H1 (cell line): ENCODE results near the gene TMOD4. TPM values are rescaled to one million over a fixed set of nuclear protein-coding genes. Genes with fewer than 3 reads are reported as not detected.

Source experiments
- CTCF ChIA-PET: fragments of 300-600 bp; sonication (Branson Sonifier 250); formaldehyde crosslinking; loops from one replicate; lab custom pipeline; 2021; ENCODE audit not compliant: partially characterized antibody; lab: Charles Lee
- POLR2A ChIA-PET: fragments of 300-600 bp; sonication (Branson Sonifier 250); formaldehyde crosslinking; loops from one replicate; lab custom pipeline; 2021; ENCODE audit warnings: inconsistent platforms; ENCODE audit not compliant: partially characterized antibody; lab: Charles Lee
- DNase-seq, 2 experiments: peaks; one replicate each; pipeline versions ENCODE4 v3.0.0 to v3.0.0-alpha.2; 2010 to 2022; ENCODE audit warnings: low spot score in 2 of 2, low read depth in 1 of 2, mixed read lengths in 1 of 2
- FAIRE-seq: peaks from 2 replicates; lab custom pipeline; 2011; peaks lifted over from hg19 to GRCh38; lab: Jason Lieb, UNC
- H2AFZ ChIP-seq: 2 replicates; pipeline ENCODE4 v1.8.1; 2012; ENCODE audit warnings: low read length, inconsistent platforms
- H2AK5ac ChIP-seq: 2 replicates; pipeline ENCODE4 v1.6.1; 2013; ENCODE audit warnings: low read depth, low read length
- H2BK120ac ChIP-seq: replicated peaks from 2 replicates; pipeline ENCODE3; 2013; ENCODE audit warnings: low read depth, low read length, inconsistent platforms
- H2BK12ac ChIP-seq: 2 replicates; pipeline ENCODE4 v1.6.1; 2013; ENCODE audit warnings: low read depth, low read length
- H2BK15ac ChIP-seq: 2 replicates; pipeline ENCODE4 v1.6.1; 2013; ENCODE audit warnings: low read length
- H2BK20ac ChIP-seq: 2 replicates; pipeline ENCODE4 v1.6.1; 2013; ENCODE audit warnings: low read length
- H2BK5ac ChIP-seq: 2 replicates; pipeline ENCODE4 v1.6.1; 2013; ENCODE audit warnings: low read depth, low read length
- H3K14ac ChIP-seq: 2 replicates; pipeline ENCODE4 v1.6.1; 2013; ENCODE audit warnings: inconsistent platforms; ENCODE audit not compliant: insufficient read length
- H3K18ac ChIP-seq: 2 replicates; pipeline ENCODE4 v1.6.1; 2013; ENCODE audit warnings: low read length; ENCODE audit errors: extremely low read depth
- H3K23ac ChIP-seq: 2 replicates; pipeline ENCODE4 v1.6.1; 2013; ENCODE audit warnings: inconsistent platforms; ENCODE audit not compliant: insufficient read length
- H3K23me2 ChIP-seq: 2 replicates; pipeline ENCODE4 v1.6.1; 2013; ENCODE audit warnings: low read depth, low read length
- H3K27ac ChIP-seq: 2 replicates; pipeline ENCODE4 v1.6.1; 2011; ENCODE audit warnings: low read depth, low read length, inconsistent platforms
- H3K27me3 ChIP-seq, 4 experiments: replicated peaks in 1 of 4; 1 replicate in 1 of 4; 2 replicates in 3 of 4; pipeline versions ENCODE4 v1.6.1 to v1.8.1; 2011 to 2013; ENCODE audit warnings: low read length in 3 of 4, mild to moderate bottlenecking in 3 of 4, inconsistent platforms in 2 of 4, mixed read lengths in 2 of 4, moderate library complexity in 1 of 4; ENCODE audit not compliant: control insufficient read depth in 3 of 4, insufficient read depth in 3 of 4; ENCODE audit errors: extremely low read depth in 1 of 4
- H3K36me3 ChIP-seq, 4 experiments: 2 replicates each; pipeline versions ENCODE4 v1.6.1 to v1.8.1; 2011 to 2013; ENCODE audit warnings: mild to moderate bottlenecking in 4 of 4, low read length in 3 of 4, moderate library complexity in 2 of 4, control low read depth in 1 of 4, inconsistent platforms in 1 of 4; ENCODE audit not compliant: insufficient read depth in 4 of 4, control insufficient read depth in 2 of 4
- H3K4ac ChIP-seq: replicated peaks from 2 replicates; pipeline ENCODE3; 2013; ENCODE audit warnings: low read length, low read depth, mixed read lengths, inconsistent platforms; ENCODE audit not compliant: insufficient read length
- H3K4me1 ChIP-seq, 4 experiments: replicated peaks in 1 of 4; 1 replicate in 1 of 4; 2 replicates in 3 of 4; pipeline versions ENCODE4 v1.6.1 to v1.8.1; 2011 to 2013; ENCODE audit warnings: low read length in 3 of 4, inconsistent platforms in 2 of 4, mixed read lengths in 1 of 4; ENCODE audit not compliant: insufficient read depth in 4 of 4, control insufficient read depth in 3 of 4
- H3K4me2 ChIP-seq, 2 experiments: 2 replicates each; pipeline versions ENCODE4 v1.6.1 to v1.8.1; 2011 to 2013; ENCODE audit warnings: low read depth in 2 of 2, low read length in 2 of 2, control low read depth in 1 of 2, inconsistent platforms in 1 of 2, mild to moderate bottlenecking in 1 of 2; ENCODE audit not compliant: insufficient read depth in 1 of 2
- H3K4me3 ChIP-seq, 4 experiments: fragments of 200-600, 300-600 bp in 1 of 4; sonication (generic), shearing (Covaris generic), sonication (Bioruptor Twin) in 1 of 4; 2 replicates each; pipeline versions ENCODE4 v1.5.1 to v1.8.1; 2011 to 2016; ENCODE audit warnings: low read length in 4 of 4, low read depth in 3 of 4, control low read depth in 2 of 4, inconsistent platforms in 2 of 4, mild to moderate bottlenecking in 2 of 4, mixed read lengths in 1 of 4, moderate library complexity in 1 of 4; ENCODE audit not compliant: insufficient read depth in 2 of 4; ENCODE audit errors: extremely low read depth in 1 of 4
- H3K56ac ChIP-seq: replicated peaks from 2 replicates; pipeline ENCODE3; 2013; ENCODE audit warnings: low read depth, mild to moderate bottlenecking, mixed read lengths, low read length, inconsistent platforms; ENCODE audit not compliant: insufficient read length
- H3K79me1 ChIP-seq: 2 replicates; pipeline ENCODE4 v1.6.1; 2013; ENCODE audit warnings: low read depth, low read length, control low read depth
- H3K79me2 ChIP-seq, 2 experiments: 2 replicates each; pipeline versions ENCODE4 v1.6.1 to v1.8.1; 2012 to 2013; ENCODE audit warnings: low read length in 2 of 2, mild to moderate bottlenecking in 2 of 2, inconsistent platforms in 1 of 2; ENCODE audit not compliant: insufficient read depth in 2 of 2, control insufficient read depth in 1 of 2
- H3K9ac ChIP-seq, 4 experiments: replicated peaks in 1 of 4; 1 replicate in 1 of 4; 2 replicates in 3 of 4; pipeline versions ENCODE4 v1.6.1 to v1.8.1; 2011 to 2013; ENCODE audit warnings: low read depth in 3 of 4, low read length in 3 of 4, control low read depth in 2 of 4, mild to moderate bottlenecking in 2 of 4, moderate library complexity in 2 of 4, inconsistent platforms in 1 of 4; ENCODE audit errors: extremely low read depth in 1 of 4
- H3K9me3 ChIP-seq, 2 experiments: 2 replicates each; pipeline versions ENCODE4 v1.6.1 to v1.8.1; 2012 to 2013; ENCODE audit warnings: mild to moderate bottlenecking in 2 of 2, moderate library complexity in 2 of 2, control low read depth in 1 of 2, inconsistent platforms in 1 of 2, low read depth in 1 of 2, low read length in 1 of 2, mixed read lengths in 1 of 2; ENCODE audit not compliant: insufficient read depth in 2 of 2
- H4K20me1 ChIP-seq, 2 experiments: replicated peaks in 1 of 2; 2 replicates each; pipeline versions ENCODE3 to v1.8.1; 2011 to 2013; ENCODE audit warnings: inconsistent platforms in 2 of 2, low read length in 2 of 2, mild to moderate bottlenecking in 1 of 2; ENCODE audit not compliant: insufficient read depth in 2 of 2, control insufficient read depth in 1 of 2
- H4K5ac ChIP-seq: 2 replicates; pipeline ENCODE4 v1.6.1; 2013; ENCODE audit warnings: low read length, low read depth, mixed read lengths, inconsistent platforms; ENCODE audit not compliant: insufficient read length
- H4K8ac ChIP-seq: 2 replicates; pipeline ENCODE4 v1.8.0; 2013; ENCODE audit warnings: mild to moderate bottlenecking, moderate library complexity, low read length, inconsistent platforms; ENCODE audit not compliant: insufficient read depth; ENCODE audit errors: extremely low read depth
- H4K91ac ChIP-seq: replicated peaks from 2 replicates; pipeline ENCODE3; 2013; ENCODE audit warnings: low read length, mixed read lengths, inconsistent platforms; ENCODE audit not compliant: insufficient read length
- MAFK ChIP-seq: IDR thresholded peaks from 2 replicates; pipeline ENCODE4 v1.6.1; 2012; ENCODE audit warnings: low read depth, mild to moderate bottlenecking, improper control_type of control experiment, low read length
- NRF1 ChIP-seq: IDR thresholded peaks from 2 replicates; pipeline ENCODE4 v1.6.1; 2011; ENCODE audit warnings: mild to moderate bottlenecking, low read depth, low read length, improper control_type of control experiment
- RFX5 ChIP-seq: IDR thresholded peaks from 2 replicates; pipeline ENCODE4 v1.6.1; 2011; ENCODE audit warnings: low read depth, low read length, improper control_type of control experiment, borderline replicate concordance
- SP4 ChIP-seq: IDR thresholded peaks from 2 replicates; pipeline ENCODE4 v1.6.1; 2012; ENCODE audit warnings: low read length, inconsistent platforms
- TAF1 ChIP-seq: IDR thresholded peaks from 2 replicates; pipeline ENCODE4 v1.6.1; 2011; ENCODE audit warnings: mild to moderate bottlenecking, low read depth, low read length
- TAF7 ChIP-seq: optimal IDR thresholded peaks from 2 replicates; pipeline ENCODE3; 2011; ENCODE audit warnings: low read depth, mild to moderate bottlenecking, inconsistent platforms, low read length, moderate library complexity, borderline replicate concordance
- TCF12 ChIP-seq: IDR thresholded peaks from 2 replicates; pipeline ENCODE4 v1.6.1; 2011; ENCODE audit warnings: low read depth, mild to moderate bottlenecking, low read length
- ZNF274 ChIP-seq: IDR thresholded peaks from 2 replicates; pipeline ENCODE4 v1.7.0; 2012; ENCODE audit warnings: low read length, borderline replicate concordance; ENCODE audit errors: extremely low read depth
- WGBS, 2 experiments: shearing (Covaris generic) in 1 of 2; methylation state at CpG; one replicate each; pipeline versions ENCODE4 v1.1.6 to v1.1.7; 2013 to 2015; ENCODE audit warnings: low lambda C conversion rate in 2 of 2, mixed read lengths in 2 of 2, inconsistent platforms in 1 of 2, low coverage in 1 of 2, missing lambda C conversion rate in 1 of 2; ENCODE audit not compliant: insufficient replicate concordance in 2 of 2, insufficient coverage in 1 of 2, insufficient read length in 1 of 2; ENCODE audit errors: extremely low coverage in 1 of 2, missing lambda C conversion rate in 1 of 2; 5-methylcytosine and 5-hydroxymethylcytosine counted together
- polyA plus RNA-seq, 7 experiments: library from polyadenylated mRNA; depleted of rRNA in 3 of 7; stranded (reverse) in 5 of 7; unstranded in 2 of 7; fragments of >200 nt in 5 of 7; fragments of 200-250 nt in 2 of 7; gene quantifications; 1 replicate in 5 of 7; 2 replicates in 1 of 7; 4 replicates in 1 of 7; pipeline versions ENCODE4 v1.2.1 to v1.2.3, GENCODE V29; 2011 to 2013; ENCODE audit warnings: missing spikeins in 2 of 7, mixed read lengths in 2 of 7
- total RNA-seq: library from RNA; stranded (reverse); fragmentation: NEBNext Ultra II Directional; extraction: Animal tissue kit (Norgen Biotek cat#: 25700); gene quantifications from 2 replicates; pipeline ENCODE4 v1.2.1, GENCODE V29; 2021

Gene TMOD4
- total and polyA plus RNA-seq, 2 of the 8 experiments (the other 6 are each of a cell fraction or from before 2014, with no cell fraction given): 0.42 TPM; not detected in 1

GRCh38 chr1:151167116-151167515, 8.7 kb downstream of the TMOD4 start:
- peaks cover 17% of the 10 kb centered on the region for H3K23me2 ChIP-seq
- H3K56ac ChIP-seq: no peak overlapping the region
- no peak overlapping the region for H4K91ac ChIP-seq
- POLR2A ChIA-PET: interaction anchor here (0.9 to 2.4 kb wide), 7 partner anchors 8 to 114 kb away, joined by 3 to 13 read pairs (median 5); partner anchors contain the start of genes PSMD4 and TMOD4
- H4K20me1 ChIP-seq: no peaks in the 10 kb centered on the region
- H3K36me3 ChIP-seq: peaks cover 0 to 8% (median 2%) of the 10 kb centered on the region in 4 experiments; a peak in 3 of 8 replicates
- H3K14ac ChIP-seq: no peak overlapping the region
- H4K8ac ChIP-seq: no peak overlapping the region; the same call in 1 of the 2 replicates
- peaks cover 0 to 12% of the 10 kb centered on the region in 2 experiments; a peak in 2 of 4 replicates for H3K79me2 ChIP-seq
- no peaks in the 10 kb centered on the region for H3K9me3 ChIP-seq
- peak overlapping the region; percentile 86 to 89 for H3K4me2 ChIP-seq
- no peak overlapping the region; the same call in 1 of the 2 replicates for H2BK12ac ChIP-seq
- DNase-seq (no peak), FAIRE-seq (no peak)
- H3K27me3 ChIP-seq: no peaks in the 10 kb centered on the region
- no peak overlapping the region for H2AFZ ChIP-seq
- H2BK120ac ChIP-seq: no peak overlapping the region
- no peak overlapping the region for H2AK5ac ChIP-seq
- H3K27ac ChIP-seq: no peak overlapping the region
- peak overlapping the region in 3 of 4 experiments; percentile 92 to 99 (median 98); a peak in 7 of 8 replicates for H3K4me3 ChIP-seq
- WGBS, 2 experiments: 86% methylated on average over 6 of the region's 6 CpGs; no CpG with 5 or more reads in 1 of the 2 experiments
- CTCF ChIA-PET: interaction anchor here (0.6 to 2.0 kb wide), 3 partner anchors 8 to 474 kb away, joined by 3 to 7 read pairs (median 3); partner anchors contain the start of gene TMOD4
- no peak overlapping the region for H3K4ac ChIP-seq
- no peak overlapping the region for H3K23ac ChIP-seq
- H3K4me1 ChIP-seq: peaks cover 5 to 10% (median 5%) of the 10 kb centered on the region in 4 experiments
- no peak overlapping the region for H4K5ac ChIP-seq
- H2BK5ac ChIP-seq: no peak overlapping the region
- H2BK20ac ChIP-seq: no peak overlapping the region
- no peak overlapping the region for H2BK15ac ChIP-seq
- H3K9ac ChIP-seq: peak overlapping the region in 1 of 4 experiments; percentile 81; a peak in 1 of 7 replicates
- H3K18ac ChIP-seq: no peak overlapping the region
- H3K79me1 ChIP-seq: 0 out of 2 replicates have a peak, but pooled peaks cover 3% of the 10 kb centered on the region
- no peak for TF ChIP-seq ZNF274
- no peak for TF ChIP-seq TAF7
- no peak for TF ChIP-seq TAF1
- TF ChIP-seq RFX5: no peak
- TF ChIP-seq SP4: no peak
- TF ChIP-seq TCF12: no peak
- no peak for TF ChIP-seq NRF1
- TF ChIP-seq MAFK: no peak
